GM18907 (cell line): ENCODE results near the gene CDK11A.

Experiments used
- ATAC-seq: cut with Tn5 transposase; IDR thresholded peaks from one replicate; pipeline ENCODE4 v1.9.1; 2021; ENCODE audit warnings: mild to moderate bottlenecking, moderate library complexity; ENCODE audit not compliant: unreplicated experiment

The CDK11A gene

DNA sequence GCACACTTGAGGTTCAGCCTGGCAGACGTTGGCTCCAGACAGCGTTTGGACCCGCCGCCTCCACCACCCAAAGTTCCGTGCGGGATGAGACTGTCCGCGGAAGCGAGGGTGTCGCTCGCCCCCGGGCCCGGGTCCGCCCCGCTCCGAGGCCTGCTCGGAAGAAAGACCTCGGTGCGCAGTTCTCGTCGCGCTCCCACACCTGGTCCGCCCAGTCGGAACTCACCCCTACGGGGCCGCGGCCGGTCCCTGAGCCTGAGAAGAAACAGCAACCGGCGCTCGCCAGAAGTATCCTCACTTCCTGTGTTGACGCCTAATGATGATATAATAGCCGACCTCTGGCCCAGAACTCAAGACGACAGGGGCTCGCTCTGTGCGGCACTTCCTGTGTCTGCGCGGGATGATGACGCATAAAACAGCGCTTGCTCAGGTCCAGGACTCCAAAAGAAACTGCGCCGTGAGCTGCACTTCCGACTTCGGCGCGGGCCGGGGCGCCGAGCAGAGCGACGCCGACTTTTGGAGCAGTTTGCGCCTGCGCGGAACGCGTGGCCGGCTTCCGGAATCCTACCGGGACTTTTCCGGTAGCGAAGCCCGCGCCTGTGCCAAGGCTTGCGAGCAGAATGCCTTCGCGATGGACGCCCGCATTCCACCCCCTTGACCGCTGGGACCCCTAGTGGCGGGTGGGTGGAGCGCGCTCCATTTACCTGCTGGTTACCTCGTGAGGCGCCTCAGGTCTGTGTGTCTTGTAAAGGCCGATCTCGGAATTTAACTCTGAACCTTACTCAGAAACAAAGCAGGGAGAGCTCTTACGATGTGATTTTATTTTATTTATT, at the start of gene CDK11A:
TSS of gene CDK11A (minus strand) at position 323 of the 830 bp plus-strand sequence. CDS start 1,539 bp downstream, outside the sequence.
- ATAC-seq = peak; percentile 92

DNA sequence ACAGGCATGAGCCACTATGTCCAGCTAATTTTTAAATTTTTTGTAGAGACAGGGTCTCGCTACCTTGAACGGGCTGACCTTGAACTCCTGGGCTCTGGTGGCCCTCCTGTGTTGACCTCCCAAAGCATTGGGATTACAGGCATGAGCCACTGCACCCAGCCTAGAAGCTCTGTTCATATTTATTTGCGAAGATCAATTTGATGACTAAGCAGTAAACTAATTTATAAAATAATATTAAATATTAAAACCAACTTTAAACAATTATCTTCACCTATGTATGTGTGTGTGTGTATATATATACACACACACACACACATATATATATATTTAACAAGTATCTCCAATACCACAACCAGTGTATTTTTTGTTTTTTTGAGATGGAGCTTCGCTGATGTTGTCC, 49.7 kb upstream of the CDK11A start:
- ATAC-seq = no peak

- ATAC-seq = no peak
Observed at GRCh38 chr1:1771096-1771495, 46.9 kb upstream of the CDK11A start.

GRCh38 chr1:1770102-1770501, 45.9 kb upstream of the CDK11A start:
- ATAC-seq = no peak

- no peak for ATAC-seq
Observed at GRCh38 chr1:1768249-1768992, 44.3 kb upstream of the CDK11A start.

GRCh38 chr1:1764876-1765470, 40.8 kb upstream of the CDK11A start:
- no peak for ATAC-seq

DNA sequence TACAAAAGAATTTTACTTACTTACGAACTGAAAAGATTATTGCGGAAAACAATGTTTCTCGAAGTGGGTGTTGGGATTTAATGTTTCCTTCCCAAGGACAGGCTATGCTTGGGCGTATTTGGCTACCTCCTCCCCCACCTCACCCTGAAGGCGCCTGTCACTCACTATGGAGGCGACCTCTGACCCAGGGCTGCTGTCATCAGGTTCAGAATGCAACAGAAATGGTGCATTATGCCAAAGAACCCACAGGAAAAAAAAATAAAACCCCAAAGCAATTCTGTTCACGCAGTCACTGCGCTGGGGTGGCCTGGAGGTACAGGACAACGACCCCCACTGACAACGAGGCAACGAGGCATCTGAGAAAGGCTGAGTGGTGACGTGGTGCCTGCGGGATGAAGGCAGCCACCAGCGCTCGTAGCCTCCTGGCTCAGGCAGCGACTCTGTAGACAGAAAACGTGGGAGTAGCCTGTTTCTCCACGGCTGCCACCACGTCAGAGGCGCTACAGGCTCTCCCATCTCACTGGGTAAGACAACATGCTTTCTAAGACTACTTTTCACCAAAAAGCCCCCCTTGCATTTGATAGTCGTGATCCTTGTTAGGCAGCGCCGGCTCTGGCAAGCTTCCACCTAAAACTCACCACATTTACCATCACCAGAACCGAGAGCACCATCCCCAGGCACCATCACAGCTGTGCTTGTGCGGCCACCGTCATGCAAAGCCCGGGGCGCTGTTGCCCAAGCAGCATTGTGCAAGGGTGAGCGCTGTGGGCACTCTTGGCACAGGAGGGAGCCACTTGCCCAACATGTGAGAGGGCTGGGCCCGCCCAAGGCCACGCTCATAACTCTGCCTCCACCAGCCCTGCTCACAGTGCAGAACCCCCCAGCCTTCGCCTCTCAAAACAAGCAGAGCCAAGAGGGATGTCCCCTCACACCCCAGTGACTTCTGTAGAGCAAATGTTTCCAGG, 39.8 kb upstream of the CDK11A start:
- no peak for ATAC-seq

DNA sequence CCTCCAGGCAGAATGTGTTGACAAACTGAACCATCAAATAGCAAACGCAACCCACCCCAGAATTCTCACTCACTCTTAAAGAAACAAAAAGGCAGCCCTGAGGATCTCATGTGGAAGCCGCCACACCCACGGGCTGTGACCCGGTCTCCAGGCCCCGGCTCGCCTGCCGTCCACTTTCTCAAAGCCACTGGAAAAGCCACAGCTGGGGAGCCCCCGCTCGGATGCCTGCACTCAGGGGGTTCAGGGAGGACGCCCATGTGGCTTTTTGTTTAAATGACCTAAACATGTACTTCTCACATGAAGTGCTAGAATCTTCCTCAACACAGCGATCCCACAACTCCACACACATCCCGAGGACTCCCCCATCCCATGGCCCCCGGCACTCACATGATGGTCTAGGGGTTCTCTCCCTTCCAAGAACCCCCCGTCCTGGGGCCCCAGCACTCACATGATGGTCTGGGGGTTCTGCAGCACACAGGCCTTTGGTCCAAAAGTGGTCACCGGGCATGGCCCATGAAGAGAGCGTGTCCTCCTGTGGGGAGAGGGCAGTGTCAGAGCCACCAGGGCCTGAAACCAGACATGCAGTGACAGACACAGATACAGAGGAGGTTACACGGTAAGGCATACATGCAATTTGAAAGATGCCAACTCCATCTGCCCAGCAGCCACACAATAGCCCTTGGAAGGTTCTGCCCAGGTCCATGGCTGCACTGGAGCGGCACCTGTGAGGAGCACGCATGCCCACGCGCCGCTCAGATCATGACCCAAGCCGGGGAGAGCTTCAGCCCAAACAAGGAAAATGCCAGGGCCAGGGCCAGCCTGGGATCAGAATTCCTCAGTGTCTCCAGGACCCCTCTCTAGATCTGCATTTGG, 37.6 kb upstream of the CDK11A start:
- ATAC-seq = no peak

- ATAC-seq = no peak
Observed at GRCh38 chr1:1760715-1761114, 36.6 kb upstream of the CDK11A start.

DNA sequence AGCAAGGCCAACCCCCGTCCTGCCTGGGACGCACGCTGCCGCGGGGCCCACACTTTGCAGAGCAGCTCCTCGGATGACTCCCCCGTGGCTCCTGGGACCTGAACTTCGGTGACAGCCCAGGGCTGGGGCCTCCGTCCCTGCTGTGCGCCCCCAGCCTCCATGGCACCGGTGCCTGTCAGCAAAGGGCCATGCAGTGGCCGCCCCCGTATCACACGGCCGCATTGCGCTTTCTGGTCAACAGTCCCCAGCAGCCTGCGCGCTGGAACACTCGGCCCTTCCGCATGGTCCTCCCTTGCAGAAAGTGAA, 36.1 kb upstream of the CDK11A start:
- ATAC-seq = no peak

- ATAC-seq = no peak
Observed at GRCh38 chr1:1759456-1760344, 35.5 kb upstream of the CDK11A start.

DNA sequence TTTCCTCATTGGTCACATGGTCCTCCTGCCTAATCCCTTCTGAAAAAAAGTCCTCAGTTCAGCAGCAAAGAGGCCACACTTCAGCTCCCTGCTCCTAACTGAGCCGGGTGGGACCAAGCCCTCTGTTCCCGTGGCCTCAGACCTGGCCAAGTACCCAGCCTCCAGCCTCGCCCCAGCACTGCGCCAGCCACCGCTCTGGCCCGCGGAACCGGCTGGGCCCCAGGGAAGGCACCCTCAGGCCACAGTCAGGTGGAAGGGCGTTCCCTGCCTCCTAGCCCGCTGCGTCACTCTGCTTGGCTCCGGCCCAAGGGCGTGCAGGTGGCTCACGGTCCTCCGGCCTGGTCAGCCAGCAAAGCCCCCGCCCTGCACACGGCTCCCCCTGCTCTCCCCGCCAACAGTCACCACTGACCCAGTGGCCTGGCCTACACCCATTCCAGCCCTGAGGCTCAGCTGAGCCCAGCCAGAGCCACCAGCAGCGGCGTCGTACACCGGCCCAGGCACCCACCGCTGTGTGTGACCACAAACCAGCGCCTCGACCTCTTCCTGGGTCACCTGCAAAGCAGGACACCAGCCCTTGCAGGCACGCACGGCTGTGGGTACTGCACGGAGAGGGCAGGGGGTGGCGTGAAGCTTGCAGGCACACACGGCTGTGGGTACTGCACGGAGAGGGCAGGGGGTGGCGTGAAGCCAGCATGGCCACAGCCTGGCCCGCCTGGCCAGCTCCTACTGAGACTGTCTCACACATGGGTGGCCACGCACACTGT, 34.7 kb upstream of the CDK11A start:
- no peak for ATAC-seq

DNA sequence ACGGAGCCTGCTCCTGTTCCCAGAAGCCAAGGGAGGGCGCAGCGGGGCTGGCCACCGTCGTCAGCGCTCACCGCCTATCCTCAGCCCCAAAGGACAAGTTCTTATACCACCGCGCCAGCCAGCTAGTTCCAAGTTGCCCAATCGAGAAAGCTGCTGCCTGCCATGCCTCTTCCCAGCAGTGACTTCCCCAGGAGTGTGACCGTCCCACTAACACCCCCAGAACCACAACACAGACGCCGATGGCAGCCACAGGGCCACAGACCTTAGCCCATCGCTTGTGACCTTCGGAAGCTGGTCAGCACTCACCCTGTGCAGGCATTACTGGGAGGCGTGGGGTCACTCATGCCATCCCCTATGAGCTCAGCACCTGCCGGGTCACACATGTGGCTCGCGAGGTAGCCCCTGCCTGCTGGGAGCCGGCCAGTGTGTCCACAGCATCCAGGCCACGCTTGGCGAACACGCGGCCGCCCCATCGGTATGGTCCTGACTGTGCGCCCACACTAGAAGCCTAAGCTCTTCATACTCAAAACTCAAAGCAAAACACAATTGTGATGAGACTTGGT, 34.0 kb upstream of the CDK11A start:
- no peak for ATAC-seq

DNA sequence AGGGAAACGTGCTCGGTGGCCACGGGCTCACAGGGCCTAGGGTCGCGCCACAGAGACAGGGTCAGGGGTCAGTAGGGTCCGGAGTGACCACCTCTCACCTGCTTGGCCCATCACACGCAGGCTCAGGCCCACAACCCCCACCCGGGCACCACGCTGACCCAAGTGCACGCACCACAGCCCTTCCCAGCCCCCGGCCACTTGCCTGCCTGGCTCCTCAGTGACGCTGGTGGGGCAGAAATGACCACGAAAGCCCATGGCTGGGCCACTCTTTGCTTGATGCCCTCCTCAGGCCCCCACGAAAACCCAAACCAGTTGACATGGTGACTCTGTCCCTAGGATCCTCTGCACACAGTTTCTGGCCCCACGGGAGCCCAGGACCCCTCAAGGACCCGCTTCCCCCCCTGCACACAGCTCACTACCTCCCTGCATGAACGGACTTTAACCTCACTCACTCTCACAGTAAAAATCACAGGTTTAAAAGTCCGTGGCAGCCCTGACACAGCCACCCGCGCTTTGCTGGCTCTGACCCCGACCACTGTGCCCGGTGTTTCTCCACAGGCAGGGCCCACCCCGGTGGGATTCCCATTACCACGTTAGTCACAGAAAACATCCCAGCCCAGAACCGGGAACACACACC, 33.4 kb upstream of the CDK11A start:
- ATAC-seq = no peak

GRCh38 chr1:1756661-1757421, 32.7 kb upstream of the CDK11A start:
- no peak for ATAC-seq

DNA sequence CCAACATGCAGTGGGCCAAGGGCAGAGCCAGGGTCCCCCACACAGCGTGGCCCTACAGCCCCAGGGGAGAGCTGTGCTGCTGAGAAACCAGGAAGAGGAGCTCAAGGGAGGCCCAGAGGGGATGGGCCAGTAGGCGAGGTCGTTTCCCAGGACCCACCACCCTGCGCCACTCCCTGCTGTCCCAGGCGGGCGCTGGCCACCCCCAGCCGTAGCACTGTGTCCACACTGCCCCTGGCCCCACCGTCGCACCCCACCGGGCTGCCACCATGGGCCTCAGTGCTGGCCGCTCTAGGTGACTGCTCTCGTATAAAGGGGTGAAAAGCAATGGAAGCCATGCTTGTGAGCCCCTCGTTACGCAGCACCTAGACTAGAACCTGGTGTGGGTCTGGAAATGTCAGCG, 31.7 kb upstream of the CDK11A start:
- no peak for ATAC-seq

- ATAC-seq = no peak
Observed at GRCh38 chr1:1755426-1755825, 31.3 kb upstream of the CDK11A start.
